DND-41 (cell line): ENCODE data around the gene PRLH.

ENCODE experiments used
- ATAC-seq: fragments of 200-7000 bp; cut with Tn5 transposase; 3 replicates; pipeline ENCODE4 v1.9.1; 2021; ENCODE audit warnings: low read depth; ENCODE audit not compliant: insufficient read depth
- DNase-seq: peaks from one replicate; pipeline ENCODE4 v3.0.0-alpha.2; 2020
- H2AFZ ChIP-seq: 2 replicates; pipeline ENCODE4 v1.6.0; 2012; ENCODE audit warnings: low read depth, low read length
- H3K27ac ChIP-seq: 2 replicates; pipeline ENCODE4 v1.5.1; 2012; ENCODE audit warnings: low read length, inconsistent platforms
- H3K27me3 ChIP-seq: fragments of 200-600 bp; sonication (generic); 2 replicates; pipeline ENCODE4 v1.6.0; 2012; ENCODE audit warnings: low read length, mild to moderate bottlenecking, inconsistent platforms; ENCODE audit not compliant: insufficient read depth, poor library complexity
- H3K36me3 ChIP-seq: 2 replicates; pipeline ENCODE4 v1.5.1; 2012; ENCODE audit warnings: low read length, inconsistent platforms; ENCODE audit not compliant: insufficient read depth
- H3K4me1 ChIP-seq: 2 replicates; pipeline ENCODE4 v1.5.1; 2012; ENCODE audit warnings: mild to moderate bottlenecking, low read length; ENCODE audit not compliant: insufficient read depth
- H3K4me2 ChIP-seq: 2 replicates; pipeline ENCODE4 v1.6.0; 2012; ENCODE audit warnings: mild to moderate bottlenecking, moderate library complexity, low read length, inconsistent platforms; ENCODE audit not compliant: insufficient read depth
- H3K4me3 ChIP-seq, 2 experiments: fragments of 200-600 bp in 1 of 2; shearing (Covaris generic) in 1 of 2; 2 replicates each; pipeline ENCODE4 v1.5.1; 2012 to 2016; ENCODE audit warnings: inconsistent platforms in 2 of 2, low read length in 2 of 2, mild to moderate bottlenecking in 2 of 2, low read depth in 1 of 2, moderate library complexity in 1 of 2
- H3K79me2 ChIP-seq: 2 replicates; pipeline ENCODE4 v1.6.0; 2012; ENCODE audit warnings: low read length, inconsistent platforms; ENCODE audit not compliant: insufficient read depth
- H3K9ac ChIP-seq: 2 replicates; pipeline ENCODE4 v1.6.0; 2012; ENCODE audit warnings: low read depth, mild to moderate bottlenecking, inconsistent platforms, low read length, moderate library complexity
- H3K9me3 ChIP-seq: 2 replicates; pipeline ENCODE4 v1.5.1; 2012; ENCODE audit warnings: low read length, moderate library complexity, mild to moderate bottlenecking, inconsistent platforms; ENCODE audit not compliant: insufficient read depth, severe bottlenecking
- H4K20me1 ChIP-seq: 2 replicates; pipeline ENCODE4 v1.6.0; 2012; ENCODE audit warnings: low read length; ENCODE audit not compliant: insufficient read depth
- EZH2 ChIP-seq: IDR thresholded peaks from 3 replicates; pipeline ENCODE4 v1.6.1; 2012; ENCODE audit warnings: borderline replicate concordance, low read depth, mild to moderate bottlenecking, moderate library complexity, low read length, inconsistent platforms; ENCODE audit not compliant: severe bottlenecking
- TF ChIP-seq, protein P1 (sequence below): IDR thresholded peaks from 2 replicates; pipeline ENCODE4 v1.5.1; 2012; ENCODE audit warnings: borderline replicate concordance, low read length, moderate library complexity, mild to moderate bottlenecking; ENCODE audit not compliant: poor library complexity, severe bottlenecking; ENCODE audit errors: extremely low read depth

PRLH gene

GRCh38 chr2:237536617-237537016 is 29.8 kb upstream of the PRLH start:
- no peaks in the 10 kb centered on the region for H3K9me3 ChIP-seq
- H3K27me3 ChIP-seq: no peaks in the 10 kb centered on the region
- ATAC-seq: no peak
- H2AFZ ChIP-seq: no peak overlapping the region
- TF ChIP-seq, protein P1, sequence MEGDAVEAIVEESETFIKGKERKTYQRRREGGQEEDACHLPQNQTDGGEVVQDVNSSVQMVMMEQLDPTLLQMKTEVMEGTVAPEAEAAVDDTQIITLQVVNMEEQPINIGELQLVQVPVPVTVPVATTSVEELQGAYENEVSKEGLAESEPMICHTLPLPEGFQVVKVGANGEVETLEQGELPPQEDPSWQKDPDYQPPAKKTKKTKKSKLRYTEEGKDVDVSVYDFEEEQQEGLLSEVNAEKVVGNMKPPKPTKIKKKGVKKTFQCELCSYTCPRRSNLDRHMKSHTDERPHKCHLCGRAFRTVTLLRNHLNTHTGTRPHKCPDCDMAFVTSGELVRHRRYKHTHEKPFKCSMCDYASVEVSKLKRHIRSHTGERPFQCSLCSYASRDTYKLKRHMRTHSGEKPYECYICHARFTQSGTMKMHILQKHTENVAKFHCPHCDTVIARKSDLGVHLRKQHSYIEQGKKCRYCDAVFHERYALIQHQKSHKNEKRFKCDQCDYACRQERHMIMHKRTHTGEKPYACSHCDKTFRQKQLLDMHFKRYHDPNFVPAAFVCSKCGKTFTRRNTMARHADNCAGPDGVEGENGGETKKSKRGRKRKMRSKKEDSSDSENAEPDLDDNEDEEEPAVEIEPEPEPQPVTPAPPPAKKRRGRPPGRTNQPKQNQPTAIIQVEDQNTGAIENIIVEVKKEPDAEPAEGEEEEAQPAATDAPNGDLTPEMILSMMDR: no peak
- no peak for TF ChIP-seq EZH2
- H3K4me3 ChIP-seq: no peak overlapping the region
- no peaks in the 10 kb centered on the region for H3K79me2 ChIP-seq
- H3K4me1 ChIP-seq: no peaks in the 10 kb centered on the region
- no peak overlapping the region for H3K4me2 ChIP-seq
- H3K9ac ChIP-seq: no peak overlapping the region
- H4K20me1 ChIP-seq: no peaks in the 10 kb centered on the region
- DNase-seq: no peak
- H3K36me3 ChIP-seq: no peaks in the 10 kb centered on the region
- no peak overlapping the region for H3K27ac ChIP-seq

GRCh38 chr2:237538001-237538720 is 28.2 kb upstream of the PRLH start:
- no peak overlapping the region for H3K4me2 ChIP-seq
- no peak overlapping the region for H3K4me3 ChIP-seq
- no peaks in the 10 kb centered on the region for H4K20me1 ChIP-seq
- ATAC-seq (no peak), DNase-seq (no peak)
- H3K36me3 ChIP-seq: no peaks in the 10 kb centered on the region
- no peak overlapping the region for H3K27ac ChIP-seq
- H3K27me3 ChIP-seq: no peaks in the 10 kb centered on the region
- H3K9me3 ChIP-seq: no peaks in the 10 kb centered on the region
- H3K79me2 ChIP-seq: no peaks in the 10 kb centered on the region
- H2AFZ ChIP-seq: no peak overlapping the region
- H3K4me1 ChIP-seq: no peaks in the 10 kb centered on the region
- no peak for TF ChIP-seq EZH2
- TF ChIP-seq, protein P1: no peak
- no peak overlapping the region for H3K9ac ChIP-seq

DNA sequence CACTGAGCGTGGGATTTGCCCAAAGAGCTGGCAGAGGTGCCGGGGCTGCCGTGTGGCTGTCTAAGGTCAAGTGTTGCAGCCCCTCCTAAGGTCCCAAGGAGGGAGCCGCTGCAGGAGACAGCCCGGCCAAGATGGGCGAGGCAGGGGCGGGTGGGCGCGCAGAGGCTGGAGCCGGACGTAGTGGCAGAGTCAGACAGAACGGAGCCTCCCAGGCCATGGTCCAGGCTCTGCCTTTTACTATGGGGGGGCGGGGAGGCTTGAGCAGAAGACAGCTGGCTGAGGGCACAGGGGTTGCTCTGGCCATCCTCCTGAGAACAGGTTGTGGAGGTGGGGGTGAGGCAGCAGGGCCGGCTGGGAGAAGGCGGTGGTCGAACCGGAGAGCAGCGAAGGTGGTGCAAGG is 27.5 kb upstream of the PRLH start:
- H3K79me2 ChIP-seq: no peaks in the 10 kb centered on the region
- H3K9ac ChIP-seq: no peak overlapping the region
- no peaks in the 10 kb centered on the region for H3K4me1 ChIP-seq
- TF ChIP-seq, protein P1: no peak
- no peak for TF ChIP-seq EZH2
- no peak overlapping the region for H3K4me2 ChIP-seq
- H3K36me3 ChIP-seq: no peaks in the 10 kb centered on the region
- H3K9me3 ChIP-seq: no peaks in the 10 kb centered on the region
- no peak overlapping the region for H3K4me3 ChIP-seq
- no peaks in the 10 kb centered on the region for H3K27me3 ChIP-seq
- ATAC-seq: no peak
- H3K27ac ChIP-seq: no peak overlapping the region
- no peak for DNase-seq
- no peak overlapping the region for H2AFZ ChIP-seq
- no peaks in the 10 kb centered on the region for H4K20me1 ChIP-seq

- Histone ChIP-seq H3K27me3 (no peaks in the 10 kb centered on the region), H3K36me3 (no peaks in the 10 kb centered on the region), H3K4me1 (no peaks in the 10 kb centered on the region), H3K79me2 (no peaks in the 10 kb centered on the region), H4K20me1 (no peaks in the 10 kb centered on the region), H3K4me2 (no peak overlapping the region), H3K9ac (no peak overlapping the region), H3K27ac (no peak overlapping the region), H3K4me3 (no peak overlapping the region), H2AFZ (no peak overlapping the region), H3K9me3 (no peaks in the 10 kb centered on the region)
- ATAC-seq: no peak
- TF ChIP-seq EZH2: no peak
- TF ChIP-seq, protein P1: no peak
- no peak for DNase-seq
Measured at GRCh38 chr2:237539681-237540080, 26.7 kb upstream of the PRLH start.
